GM19463 (cell line): ENCODE data around the gene TOMM7.
A peak's percentile ranks its signal among the peaks of the same experiment; 100 is the strongest.

Experiments used
- ATAC-seq: cut with Tn5 transposase; IDR thresholded peaks from one replicate; pipeline ENCODE4 v1.9.1; 2021; ENCODE audit warnings: mild to moderate bottlenecking, moderate library complexity; ENCODE audit not compliant: unreplicated experiment

Gene TOMM7

DNA sequence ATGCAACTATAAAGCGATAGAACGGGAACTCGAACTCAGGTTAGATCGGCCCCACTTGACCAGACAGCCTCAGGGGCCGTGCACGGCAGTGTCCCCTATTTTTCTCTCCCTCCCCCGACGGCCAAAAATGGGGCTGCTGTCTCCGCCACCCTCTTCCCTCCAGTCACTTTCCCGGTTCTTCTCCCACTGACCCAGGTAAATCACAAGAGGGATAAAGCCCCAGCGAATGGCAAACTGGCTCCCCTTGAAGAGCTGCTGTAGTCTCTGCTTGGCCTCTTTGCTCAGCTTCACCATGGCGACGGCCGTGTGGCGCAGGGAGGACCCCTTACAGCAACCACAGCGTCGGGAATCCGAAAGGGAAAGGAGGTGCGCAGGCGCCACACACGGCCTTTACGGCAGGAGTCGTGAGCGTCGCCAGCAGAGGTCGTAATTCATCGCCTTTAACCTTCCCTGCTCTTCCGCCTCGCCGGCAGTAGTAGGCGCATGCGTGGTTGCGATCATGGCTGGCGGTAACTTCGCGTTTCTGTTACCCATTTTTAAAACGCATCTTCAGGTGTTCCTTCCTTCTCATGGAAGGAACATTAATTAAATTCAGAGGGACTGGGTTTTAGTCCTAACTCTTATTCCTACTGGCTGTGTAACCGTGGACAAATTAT lies at the start of gene TOMM7:
TSS of gene TOMM7 (minus strand) at position 364 of the 656 bp plus-strand sequence. CDS start at position 294, 70 bp downstream.
- ATAC-seq = peak; percentile 81

DNA sequence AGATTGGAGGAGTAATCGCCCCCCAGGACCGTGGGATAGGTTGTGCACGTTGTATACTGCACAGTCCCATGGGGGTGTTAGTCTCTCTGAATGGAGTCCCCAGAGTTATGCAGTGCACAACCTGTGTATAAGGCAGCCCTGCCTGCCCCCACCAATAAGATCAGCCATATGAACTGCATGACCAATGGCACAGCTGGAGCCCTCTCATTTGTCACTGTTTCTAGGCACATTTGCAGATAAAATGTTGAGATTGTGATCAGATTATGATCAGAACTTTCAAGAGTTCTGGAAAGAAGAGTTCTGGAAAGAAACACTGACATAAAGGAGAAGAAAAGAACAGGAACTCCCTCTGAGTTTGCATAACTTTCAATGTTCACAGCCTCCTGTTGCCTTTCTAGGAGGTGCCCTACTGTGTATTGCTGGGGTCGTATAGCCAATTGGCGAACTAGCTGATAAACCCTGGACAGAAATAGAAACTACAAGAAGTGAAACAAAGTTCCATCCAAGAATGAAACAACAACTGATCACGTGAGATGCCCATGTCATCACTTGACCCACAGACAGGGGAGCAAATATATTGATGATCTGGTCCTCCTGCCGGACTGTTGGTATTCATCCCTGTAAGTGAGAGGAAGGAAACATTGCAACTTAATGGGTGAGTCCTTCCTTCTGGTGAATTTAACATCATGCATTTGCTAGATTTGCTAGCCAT lies 49.6 kb upstream of the TOMM7 start:
- ATAC-seq = peak; percentile 94

DNA sequence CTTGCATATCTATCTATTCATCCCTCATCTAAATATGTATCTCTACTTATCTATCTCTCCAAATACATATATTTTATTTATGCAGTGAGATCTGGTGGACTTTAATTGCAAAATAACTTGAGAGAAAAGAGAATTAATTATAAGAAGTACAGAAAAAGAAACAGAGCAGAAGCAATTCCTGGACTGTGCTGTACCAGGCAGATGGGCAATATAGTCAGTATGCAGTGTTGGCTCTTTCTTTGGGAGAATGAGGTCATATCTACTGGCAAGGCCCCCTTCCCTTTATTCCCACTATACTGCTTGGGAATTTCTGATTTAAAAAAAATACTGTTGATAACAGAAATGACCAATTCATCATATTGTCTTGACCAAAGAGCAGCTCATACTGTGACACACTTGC lies 49.0 kb upstream of the TOMM7 start:
- ATAC-seq = no peak

- ATAC-seq = no peak
These were observed 45.9 kb upstream of the TOMM7 start for GRCh38 chr7:22868509-22868908.

GRCh38 chr7:22867589-22867988 lies 44.9 kb upstream of the TOMM7 start:
- no peak for ATAC-seq

DNA sequence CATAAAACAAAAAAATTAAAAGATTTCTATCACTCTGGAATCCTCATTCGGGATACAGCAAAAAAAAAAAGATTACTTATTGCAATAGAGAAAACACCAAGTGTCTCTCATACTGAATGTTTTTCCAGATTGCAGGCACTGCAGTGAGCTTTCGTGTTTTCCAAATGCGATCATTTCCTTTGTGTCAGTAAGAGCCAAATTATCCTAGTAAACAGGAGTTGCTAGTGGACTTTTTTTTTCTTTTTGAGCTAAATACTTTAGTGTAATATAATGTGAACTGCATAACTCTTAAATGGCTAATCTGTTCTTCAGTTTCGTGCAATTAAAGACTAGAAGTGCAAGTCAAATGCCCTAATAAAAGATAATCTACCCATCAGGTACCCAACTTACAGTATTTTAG lies 44.4 kb upstream of the TOMM7 start:
- no peak for ATAC-seq

DNA sequence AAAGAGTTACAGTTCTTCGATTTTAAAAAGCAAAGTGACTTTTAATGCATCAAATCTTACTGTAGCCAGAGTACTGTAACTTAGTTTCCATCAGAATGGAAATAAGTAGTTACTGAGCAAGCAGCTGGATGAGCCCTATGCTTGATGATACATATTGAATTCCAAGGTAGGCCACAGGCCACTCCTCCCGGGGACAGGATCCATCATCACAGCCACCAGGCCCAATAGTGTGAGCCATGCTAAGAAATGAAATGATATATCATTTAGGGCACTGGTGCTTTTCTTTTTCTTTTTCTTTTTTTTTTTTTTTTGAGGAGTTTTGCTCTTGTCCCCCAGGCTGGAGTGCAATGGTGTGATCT lies 42.9 kb upstream of the TOMM7 start:
- ATAC-seq = no peak

- no peak for ATAC-seq
These were observed 42.4 kb upstream of the TOMM7 start for GRCh38 chr7:22864855-22865601.

GRCh38 chr7:22864301-22864700 lies 41.7 kb upstream of the TOMM7 start:
- ATAC-seq = no peak

GRCh38 chr7:22863156-22863899 lies 40.7 kb upstream of the TOMM7 start:
- no peak for ATAC-seq

GRCh38 chr7:22861576-22861975 lies 38.9 kb upstream of the TOMM7 start:
- ATAC-seq = no peak

- no peak for ATAC-seq
These were observed 38.3 kb upstream of the TOMM7 start for GRCh38 chr7:22860784-22861482.

GRCh38 chr7:22860337-22860736 lies 37.7 kb upstream of the TOMM7 start:
- ATAC-seq = no peak

- no peak for ATAC-seq
These were observed 37.1 kb upstream of the TOMM7 start for GRCh38 chr7:22859641-22860290.

DNA sequence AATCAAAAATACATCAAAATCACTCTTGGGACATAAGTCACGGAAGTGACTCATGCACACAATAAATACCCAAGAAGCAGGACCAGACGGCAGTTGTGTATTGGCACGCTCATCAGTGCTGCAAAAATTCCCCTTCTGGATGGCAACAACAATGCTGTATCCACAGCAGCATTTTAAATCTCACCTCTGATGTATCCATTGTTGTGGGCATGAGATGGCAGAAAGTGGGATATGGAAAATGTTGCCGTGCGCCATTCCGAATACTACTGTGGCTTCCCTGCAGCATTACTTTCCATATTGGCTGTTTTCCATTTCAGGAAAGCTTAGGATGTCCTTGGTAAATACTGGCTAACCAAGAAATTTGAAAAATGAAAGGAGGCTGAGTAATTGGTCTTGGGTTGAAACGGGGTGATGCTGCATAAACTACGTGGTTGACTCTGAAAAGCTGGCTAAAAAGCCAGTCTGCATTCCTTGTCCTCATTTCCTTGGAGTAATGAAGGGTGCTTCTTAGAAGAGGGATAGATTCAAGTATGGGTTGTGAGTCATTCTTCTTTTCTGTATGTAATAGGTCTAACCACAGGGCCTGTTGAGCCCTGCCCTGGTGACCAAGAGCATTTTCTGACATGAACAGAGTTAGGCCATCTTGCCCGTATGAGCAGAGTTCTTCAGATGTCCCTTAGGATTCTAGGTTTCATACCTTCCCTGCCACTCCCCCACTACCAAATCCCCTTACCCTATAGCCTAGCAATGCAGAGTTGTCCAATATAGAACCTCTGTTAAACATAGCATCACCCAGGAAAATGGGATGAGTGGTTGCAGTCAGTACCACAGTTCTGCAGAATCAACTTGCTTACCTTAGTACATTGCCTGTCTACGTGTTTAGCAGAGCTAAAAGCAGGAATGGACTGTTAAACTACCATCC lies 36.3 kb upstream of the TOMM7 start:
- ATAC-seq = no peak

DNA sequence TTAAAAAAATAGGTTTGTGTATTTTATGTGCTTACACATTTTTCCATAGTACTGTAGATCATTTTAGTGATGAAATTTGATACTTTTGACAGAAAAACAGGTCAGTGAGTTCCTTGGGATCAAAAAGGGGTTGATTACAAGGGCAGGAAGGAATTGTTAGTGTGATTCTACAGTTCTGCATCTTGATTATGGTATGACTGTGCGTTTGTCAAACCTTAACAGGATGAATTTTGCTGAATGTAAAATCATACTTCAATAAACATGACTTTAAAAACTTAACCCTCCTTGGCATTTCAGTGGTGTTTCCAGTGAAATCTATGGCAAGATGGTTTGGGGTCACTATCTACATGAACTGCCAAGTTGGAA lies 35.6 kb upstream of the TOMM7 start:
- no peak for ATAC-seq

GRCh38 chr7:22856416-22856815 lies 33.8 kb upstream of the TOMM7 start:
- ATAC-seq = no peak

- ATAC-seq = no peak
These were observed 32.4 kb upstream of the TOMM7 start for GRCh38 chr7:22855049-22855392.
